Ureter (tissue), 1 donor: ENCODE results near the gene KCTD1. TPM values are rescaled to one million over a fixed set of nuclear protein-coding genes. Genes with fewer than 3 reads are reported as not detected.

ENCODE experiments used
- DNase-seq: peaks from one replicate; pipeline ENCODE4 v3.0.0-alpha.2; 2020; ENCODE audit warnings: low spot score
- total RNA-seq: library from RNA; stranded (reverse); gene quantifications from one replicate; pipeline ENCODE4 v1.2.4, GENCODE V29; 2023
- donor health status: DM: yes; HTN: yes; CAD: no.

Gene KCTD1
- total RNA-seq, 1 donor from 2014 or later, result 17.9 TPM

DNA sequence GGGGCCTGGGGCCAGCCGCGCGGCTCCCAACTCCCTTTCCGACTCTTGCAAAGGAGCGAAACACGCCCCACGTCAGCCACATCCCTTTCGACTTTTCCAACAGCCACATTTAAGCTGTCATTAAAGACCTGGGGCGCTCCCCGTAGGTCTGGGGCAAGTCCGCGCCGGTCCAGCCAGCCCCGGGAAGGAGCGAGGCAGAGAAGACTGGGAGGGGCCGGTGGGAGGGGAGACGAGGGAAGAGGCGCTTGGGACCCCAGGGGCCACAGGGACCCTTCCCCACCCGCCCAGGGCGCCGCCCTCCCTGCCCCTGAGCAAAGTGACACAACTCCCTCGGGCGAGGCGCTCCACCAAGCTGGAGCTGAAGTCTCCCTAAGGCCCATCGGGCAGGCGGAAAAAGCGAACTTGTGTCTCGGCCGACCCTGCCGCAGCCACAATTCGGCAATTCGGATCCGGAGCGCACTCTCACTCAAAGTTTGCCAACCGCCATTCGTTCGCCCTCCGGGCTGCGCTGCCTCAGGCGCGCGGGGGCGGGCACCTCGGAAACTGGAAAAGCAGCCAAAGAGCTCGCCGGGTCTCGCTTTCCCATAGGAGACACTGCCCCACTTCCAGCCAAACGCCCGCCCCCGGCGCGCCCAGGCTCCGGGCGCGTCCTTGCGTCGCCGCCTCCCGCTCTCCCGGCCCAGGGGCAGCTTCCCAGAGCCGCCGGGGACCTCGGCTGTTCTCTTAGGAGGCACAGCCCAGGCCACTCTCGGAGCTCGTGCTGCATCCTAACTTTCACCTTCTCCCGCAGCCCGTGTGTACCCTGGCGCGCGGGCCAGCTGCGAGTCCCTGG is 1.1 kb upstream of the KCTD1 start:
- peak; percentile 67 for DNase-seq

DNA sequence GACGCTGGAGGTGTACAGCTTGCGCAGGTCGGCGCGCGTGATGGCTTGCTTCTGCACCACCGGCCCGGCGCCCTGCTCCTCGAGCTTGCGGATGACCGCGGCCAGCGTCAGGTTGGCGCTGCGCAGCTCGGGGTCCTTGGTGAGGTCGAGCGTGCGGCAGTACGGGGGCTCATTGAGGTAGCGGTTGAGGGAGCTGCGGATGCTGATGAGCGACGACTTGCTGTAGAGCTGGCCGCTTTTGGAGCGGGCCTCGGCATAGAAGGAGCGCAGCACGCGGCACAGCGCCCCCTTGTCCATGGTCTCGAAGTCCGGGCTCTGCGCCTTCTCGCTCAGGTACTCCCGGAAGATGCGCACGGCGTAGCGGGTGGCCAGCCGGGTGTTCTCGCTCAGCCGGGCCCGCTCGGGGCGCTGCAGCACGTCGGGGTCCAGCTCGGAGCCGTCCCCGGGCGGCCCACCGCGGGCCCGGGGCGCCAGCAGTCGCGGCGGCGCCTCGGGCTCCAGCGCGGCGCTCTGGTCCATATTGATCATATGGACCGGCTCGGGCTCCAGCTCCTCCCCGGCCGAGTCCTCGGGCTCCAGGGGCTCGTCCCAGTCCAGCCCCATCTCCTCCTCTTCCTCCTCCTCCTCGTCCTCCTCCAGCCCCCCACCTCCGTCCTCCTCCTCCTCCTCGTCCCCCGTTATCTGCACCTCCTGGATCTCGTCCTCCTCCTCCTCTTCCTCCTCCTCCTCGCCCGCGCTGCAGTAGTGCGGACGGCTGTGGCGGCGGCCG is 523 bp downstream of the KCTD1 start:
- peak; percentile 70 for DNase-seq

DNA sequence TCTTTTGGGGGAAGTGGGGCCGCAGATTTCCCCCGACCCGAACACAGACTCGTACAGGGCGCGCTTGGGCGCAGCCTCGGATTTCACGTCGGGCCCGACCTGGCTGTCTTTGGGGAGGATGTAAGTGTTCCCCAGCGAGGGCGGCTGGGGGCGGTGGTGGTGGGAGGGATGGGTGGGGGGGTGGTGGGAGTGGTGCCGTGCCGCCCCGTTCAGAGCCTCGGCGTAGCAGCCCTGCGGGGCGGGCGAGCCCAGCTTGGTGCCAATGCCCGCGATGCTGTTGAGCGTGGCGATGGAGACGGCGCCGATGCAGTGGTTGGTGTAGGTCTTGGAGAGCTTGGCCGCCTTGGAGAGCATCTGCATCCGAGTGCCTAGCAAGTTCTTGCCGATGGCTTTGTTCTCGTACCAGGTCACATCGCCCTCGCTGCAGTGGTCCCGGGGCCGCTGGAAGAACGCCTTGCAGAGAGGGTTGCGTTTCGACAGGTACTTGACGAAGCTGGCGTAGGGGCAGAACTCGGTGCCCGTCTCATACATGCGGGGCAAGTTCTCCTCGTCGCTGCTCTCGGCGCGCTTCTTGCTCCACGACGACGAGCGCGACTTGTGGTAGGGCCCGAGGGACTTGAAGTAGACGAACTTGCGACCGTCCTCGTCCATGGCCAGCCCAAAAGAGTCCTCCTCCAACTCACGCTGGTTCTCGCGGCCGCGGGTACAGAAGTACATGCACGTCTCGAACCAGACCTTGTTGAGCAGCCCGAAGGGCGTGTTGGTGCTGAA is 1.3 kb downstream of the KCTD1 start:
- peak; percentile 45 for DNase-seq

DNA sequence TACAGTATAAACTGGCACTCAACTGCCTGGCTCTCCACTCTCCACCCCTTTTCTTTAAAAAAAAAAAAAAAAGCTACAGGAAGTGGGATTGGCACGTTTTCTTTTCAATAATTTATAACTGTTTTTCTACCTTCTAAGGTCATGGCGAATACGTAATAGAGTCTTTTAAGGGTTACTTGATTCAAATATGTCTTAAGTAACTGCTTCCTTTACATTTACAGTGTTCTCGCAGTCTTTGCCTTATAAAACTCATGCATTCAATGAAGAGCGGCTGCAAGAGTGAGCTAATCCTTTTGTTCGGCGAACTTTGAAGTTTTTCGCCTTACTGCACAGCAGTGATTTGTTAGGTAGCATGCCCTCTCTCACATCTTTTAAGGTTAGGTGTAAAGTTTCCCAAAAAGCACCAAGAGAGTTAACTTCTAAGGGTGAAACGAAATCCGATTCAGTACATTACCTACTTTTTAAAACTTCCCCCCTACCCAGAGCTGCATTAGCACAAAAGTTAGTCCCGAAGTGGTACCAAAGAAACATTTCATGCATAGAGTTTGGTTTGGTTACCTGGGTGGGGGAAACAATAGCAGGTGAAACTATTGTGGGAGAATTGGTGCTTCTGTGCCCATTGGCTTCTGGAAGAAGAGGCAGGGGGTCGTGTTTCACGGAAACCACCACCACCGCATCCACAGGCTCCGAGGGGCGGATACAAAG is 2.0 kb downstream of the KCTD1 start:
- no peak for DNase-seq

DNA sequence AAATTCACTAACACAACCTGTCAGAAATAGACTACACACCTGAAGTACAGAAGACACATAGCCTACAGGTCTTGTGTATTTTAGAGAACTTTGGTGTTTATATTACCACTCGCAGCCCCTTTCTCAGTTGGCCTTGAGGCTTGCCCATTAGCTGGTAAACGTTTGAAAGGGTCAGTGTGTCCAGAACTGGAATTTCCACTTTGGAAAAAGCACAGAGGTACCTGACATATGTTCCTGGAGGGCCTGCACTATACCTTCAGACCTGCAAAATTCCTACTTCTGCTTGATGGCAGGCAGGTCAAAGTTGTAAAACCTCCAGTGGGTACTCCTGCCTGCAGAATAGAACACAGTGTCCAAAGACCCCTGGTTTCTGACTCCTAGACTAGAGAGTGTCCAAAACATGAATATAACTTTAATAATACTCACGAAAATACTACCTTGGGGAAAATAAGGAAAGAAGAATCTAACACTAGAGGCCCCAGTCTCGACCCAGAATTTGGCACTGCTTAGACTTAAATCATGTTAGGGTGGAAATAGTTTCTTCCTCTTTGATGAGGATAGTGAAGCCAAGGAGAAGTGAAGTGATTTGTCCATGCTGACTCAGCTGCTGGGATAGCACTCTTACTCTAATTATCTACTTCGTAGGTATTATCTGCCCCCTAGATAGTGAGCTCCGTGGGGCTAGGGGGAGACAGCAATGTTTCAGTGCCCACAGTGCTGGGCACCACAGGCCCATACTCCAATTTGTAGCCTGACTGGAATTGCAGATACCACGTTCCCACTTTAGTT is 2.8 kb downstream of the KCTD1 start:
- DNase-seq, result no peak

DNA sequence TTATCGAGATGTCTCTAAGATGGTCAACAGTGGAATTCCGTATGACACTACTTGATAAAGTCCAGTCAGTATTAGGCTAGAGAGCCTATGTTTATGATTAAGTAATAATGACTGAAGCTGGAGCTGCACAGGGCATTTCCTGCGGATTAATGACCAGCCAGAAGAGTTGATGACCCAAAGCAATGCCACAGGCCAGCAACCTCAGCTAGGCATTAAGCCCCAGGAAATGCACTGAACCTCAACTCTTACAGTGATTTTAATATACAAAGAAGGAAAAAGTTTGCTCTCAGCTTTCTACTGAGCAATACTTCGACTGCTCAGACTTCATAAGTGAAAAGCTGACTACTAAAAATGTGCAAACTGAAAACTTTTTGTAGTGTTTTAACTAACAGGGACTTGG is 3.9 kb downstream of the KCTD1 start:
- DNase-seq, result no peak

DNA sequence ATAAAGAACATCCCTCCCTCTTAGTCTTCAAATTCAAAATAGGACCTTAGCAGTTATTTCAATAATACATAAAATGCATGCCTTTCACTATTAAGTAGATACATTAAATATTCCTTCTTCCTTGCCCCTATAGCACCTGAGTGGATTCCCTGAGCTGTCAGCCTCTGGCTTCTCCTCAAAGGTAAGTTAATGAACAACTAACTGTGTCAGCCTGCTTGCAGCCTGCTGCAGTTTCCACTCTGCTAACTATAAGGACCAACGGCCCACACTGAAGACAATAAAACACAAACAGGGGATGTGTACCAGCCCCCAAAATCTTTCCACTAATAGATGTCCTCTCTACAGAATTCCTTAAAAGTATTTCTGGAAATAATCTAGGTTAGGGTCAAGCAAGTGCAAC is 5.0 kb downstream of the KCTD1 start:
- DNase-seq, result no peak

DNA sequence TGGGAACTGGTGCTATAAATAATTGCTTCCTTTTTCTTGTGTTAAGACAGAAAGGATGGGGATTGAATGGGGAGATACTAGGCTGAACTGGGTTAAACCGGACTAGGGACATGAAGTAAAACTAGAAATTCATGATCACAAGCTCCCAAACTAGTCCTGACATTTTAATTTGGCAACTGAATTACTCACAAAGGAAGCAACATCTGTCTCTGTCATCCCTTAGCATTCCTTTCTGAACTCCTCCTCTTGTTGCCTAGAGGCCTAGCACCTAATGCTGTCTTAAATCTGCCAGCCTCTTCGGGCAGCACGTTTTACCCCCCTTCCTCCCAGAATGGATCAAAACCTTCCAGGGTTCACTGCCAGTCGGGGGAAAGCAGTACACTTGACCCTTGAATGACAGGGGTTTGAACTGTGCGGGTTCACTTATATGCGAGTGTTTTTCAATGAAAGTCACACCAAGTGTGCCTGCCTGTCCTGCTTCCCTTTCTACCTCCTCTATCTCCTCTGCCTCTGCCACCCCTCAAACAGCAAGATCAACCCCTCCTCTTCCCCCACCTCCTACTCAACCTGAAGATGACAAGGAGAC is 8.2 kb downstream of the KCTD1 start:
- no peak for DNase-seq

DNA sequence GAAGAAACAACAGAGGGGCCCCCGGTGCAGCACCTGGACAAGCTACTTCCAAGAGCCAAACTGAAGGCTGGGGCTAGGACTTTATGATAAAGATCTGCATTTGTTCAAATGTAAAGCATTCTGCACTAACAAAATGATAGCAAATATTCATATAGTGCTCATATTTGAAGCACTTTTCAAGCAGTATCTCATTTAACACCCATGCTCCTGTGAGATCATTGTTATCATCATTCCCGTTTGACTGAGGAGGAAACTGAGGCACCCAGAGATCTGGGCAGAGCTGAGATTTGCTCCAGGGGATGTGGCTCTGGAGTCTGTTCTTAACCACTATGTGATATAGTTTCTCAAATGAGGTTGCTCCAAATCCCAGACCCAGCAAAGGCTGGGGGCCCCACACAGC is 9.8 kb downstream of the KCTD1 start:
- DNase-seq, result no peak

DNA sequence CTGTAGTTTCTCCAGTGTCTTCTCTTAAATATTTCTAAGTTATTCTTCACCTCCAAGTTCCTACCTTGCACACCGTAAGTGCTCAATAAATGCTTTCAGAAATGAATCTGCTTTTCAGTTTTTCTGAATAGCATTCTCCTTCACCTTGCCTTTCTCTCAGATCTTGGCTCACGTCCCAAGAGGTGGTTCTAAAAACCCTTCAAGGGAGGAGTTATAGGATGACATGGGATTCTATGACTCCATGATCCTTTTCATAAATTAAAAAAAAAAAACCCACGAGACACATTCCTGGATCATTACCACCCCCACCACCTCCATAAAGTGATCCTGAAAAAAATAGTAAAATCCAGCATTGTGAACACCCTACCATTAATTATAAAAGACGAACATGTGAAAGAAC is 11.7 kb downstream of the KCTD1 start:
- DNase-seq, result no peak

DNA sequence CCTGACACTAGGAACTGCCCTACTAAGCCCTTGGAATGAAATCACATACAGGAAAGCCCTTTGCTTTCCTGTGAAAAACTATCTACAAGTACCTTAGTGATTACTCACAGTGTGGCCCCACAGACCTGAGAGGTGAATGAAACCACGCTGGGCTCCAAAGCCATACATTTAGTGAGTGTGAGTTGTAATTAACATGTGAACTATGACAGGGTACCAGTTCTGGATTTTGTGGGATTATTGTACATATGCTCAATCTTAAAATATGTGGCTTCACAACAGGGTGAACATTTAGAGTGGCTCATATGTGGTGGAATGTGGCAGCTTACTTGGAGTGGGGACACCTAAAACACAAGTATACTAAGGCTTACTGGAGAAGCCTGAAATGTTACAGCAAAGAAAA is 12.3 kb downstream of the KCTD1 start:
- DNase-seq, result no peak

DNA sequence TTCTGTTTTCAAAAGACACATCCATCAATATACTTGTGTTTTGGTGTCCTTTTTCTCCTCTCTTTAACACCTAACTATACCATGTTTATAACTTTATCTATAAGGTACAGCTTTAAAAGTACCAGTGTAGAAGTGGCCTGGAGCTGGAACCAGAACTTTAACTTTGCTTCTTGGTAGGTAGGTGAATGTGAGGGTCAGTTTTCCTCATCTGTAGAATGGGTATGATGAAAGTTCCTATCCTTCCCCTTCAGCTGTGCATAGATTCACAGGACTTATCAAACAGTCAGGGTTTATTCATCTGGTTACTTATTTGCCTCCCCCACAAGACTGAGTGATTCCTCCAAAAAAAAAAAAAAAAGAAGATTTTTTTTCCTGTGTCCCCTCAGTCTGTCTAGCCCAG is 12.7 kb downstream of the KCTD1 start:
- no peak for DNase-seq

DNA sequence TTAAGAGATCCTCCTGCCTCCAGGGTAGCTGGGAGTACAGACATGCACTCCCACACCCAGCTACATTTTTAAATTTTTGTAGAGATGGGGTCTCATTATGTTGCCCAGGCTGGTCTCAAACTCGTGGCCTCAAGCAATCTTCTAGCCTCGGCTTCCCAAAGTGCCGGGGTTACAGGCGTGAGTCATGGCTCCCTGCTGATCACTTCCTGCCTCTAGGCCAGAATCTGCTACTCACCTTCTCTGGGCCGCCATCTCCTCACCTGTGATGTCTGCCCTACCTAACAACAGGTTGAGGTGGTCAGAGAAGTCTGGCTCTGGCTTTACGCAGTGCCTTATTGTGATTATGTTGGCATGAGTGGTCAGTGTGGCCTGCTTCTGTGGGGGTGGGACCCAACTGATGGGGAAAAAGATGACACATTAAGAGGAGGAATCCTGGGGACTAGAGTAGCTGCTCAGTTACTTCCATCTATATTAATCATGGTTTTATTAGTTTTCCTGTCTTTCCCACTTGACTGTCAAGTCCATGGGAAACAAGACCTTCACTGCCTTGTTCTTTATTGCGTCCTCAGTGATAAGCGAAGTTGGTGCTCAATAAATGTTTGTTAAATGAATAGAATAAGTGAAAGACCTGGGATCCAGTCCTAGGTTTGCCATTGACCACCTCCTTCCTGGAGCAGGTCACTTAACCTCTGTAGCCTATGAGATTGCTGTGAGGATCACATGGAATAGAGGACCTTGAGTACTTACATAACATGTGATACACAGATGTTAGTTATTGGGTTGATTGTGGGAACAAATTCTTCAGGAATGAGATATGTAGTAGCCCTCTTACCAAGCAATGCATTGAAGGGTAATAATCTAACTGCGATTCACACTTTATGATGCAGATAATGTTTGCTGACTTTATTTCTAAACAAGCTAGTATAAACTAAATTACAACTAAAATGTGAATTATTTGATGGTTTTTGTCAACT is 15.7 kb downstream of the KCTD1 start:
- no peak for DNase-seq

DNA sequence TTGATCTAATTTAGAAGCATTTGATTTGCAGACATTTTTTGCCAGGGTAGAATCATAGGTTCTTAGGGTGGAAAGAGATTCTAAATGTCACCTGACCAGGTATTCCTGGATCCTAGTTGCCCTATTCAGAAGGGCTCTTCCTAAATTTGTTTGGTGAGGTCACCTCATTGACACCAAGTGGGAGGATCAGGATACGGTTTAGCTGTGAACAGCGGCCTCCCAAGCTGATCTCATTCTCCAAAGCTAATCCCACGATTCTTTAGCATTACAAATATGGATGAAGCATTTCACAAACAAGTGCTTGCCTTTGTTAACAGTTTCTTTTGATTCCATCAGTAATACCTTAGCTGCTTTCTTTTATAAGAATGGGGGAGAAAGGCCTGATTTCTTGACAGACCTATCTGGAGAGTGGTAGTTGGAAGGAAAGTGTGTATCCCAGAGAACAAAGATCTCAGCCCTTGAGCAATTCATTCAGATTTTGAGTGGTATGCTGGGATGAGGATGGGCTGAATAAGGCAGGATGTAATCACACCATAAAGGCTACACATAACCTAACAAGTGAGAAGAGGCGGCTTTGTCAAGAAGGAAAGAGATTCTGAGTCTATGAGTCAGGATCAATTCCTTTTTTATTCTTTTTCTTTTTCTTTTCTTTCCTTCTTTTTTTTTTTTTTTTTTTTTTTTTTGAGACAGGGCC is 16.6 kb downstream of the KCTD1 start:
- DNase-seq, result no peak

DNA sequence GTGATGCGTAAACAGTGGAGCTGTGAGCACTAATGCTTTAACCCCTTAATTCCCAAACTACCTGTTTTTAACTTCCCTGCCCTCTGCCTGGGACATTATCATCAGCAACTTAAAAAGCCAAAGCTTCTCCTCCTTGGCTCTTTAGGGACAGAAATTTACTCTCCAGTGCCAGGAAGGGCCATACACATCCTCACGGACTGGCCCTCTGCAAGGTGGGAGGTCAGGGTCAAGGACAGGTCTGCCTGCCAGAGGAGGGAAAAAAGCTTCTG is 21.5 kb downstream of the KCTD1 start:
- no peak for DNase-seq

DNA sequence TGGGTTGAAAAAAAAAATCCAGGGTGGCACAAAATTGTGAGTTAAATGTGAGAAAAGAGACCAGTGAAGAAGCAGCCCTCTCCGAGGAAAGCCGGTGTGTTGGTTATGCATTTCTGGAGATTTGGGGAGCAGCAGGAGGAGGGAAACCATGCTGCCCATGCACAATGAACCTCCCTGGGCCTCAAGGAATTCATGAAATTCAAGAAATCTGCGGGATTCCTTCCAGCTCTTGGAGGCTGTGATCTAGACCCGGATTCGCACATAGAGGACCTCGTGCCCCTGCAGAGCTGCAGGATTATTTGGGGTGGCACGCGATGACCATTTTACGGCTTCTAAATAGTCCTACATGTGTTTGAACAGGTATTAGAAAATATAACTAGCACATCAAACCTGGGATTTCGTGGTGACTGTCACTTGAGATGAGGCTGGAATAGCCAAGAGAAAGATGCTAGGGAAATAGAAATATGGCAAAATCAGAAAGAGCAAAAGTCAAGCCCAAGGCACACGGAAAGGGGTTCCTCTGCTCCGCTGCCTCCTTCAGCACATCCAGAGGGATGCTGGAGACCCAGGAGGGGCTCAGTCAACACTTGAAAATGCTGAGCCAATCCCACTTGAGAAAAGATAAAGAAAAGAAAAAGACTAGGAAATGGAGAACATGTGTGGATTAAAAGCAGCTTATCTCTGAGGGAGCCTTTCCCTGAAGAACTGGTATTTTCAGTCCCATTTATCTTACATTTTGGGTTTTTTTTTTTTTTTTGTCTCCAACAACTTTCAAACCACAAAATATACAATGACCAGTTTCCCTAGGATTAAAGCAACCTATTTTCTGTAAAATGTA is 22.0 kb downstream of the KCTD1 start:
- no peak for DNase-seq

DNA sequence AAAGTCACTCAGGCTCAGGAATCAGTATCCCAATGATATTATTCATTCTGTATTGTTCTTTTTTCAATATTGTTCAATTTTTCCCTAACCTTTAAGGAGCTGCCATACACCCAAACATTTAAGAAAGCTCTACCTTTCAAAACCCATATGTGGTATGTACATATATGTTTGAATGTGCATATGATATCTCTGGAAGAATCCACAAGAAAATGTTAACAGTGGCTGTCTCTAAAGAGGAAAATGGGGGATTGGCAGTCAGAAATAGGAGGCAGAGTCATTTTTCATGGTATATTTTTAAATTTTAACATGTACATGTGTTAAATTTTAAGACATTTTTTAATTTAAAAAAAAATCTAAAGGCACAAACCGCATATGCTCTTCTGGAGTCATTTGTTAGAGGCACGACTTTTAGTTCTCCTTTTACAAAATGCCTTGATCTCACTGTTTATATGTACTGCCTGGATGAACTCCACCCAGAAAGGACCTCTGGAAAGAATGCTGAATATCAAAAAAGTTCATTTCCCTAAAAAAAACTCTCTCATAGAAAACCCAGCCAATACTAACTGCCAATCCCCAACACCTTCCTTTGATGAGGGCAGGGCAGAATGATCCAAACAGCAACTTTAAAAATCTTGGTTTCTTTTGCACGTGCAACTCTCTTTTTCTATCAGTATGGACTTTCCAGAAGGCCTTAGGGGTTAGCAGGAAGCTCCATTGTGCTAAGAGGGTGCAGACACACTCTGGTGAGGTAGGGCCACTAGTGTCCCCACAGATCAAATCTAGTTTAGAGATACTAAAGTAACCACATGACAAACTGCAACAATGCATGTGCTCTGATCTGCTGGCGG is 23.6 kb downstream of the KCTD1 start:
- no peak for DNase-seq
